Chondrocyte (in vitro differentiated cells): ENCODE measurements around the gene MYBPHL. TPM values are rescaled to one million over a fixed set of nuclear protein-coding genes. Genes with fewer than 3 reads are reported as not detected.

Source experiments
- DNase-seq: peaks from one replicate; pipeline ENCODE4 v3.0.0; 2021; ENCODE audit warnings: mixed read lengths, low spot score
- H3K27ac Mint-ChIP-seq: one replicate; pipeline ENCODE4 v1.8.0; 2021; ENCODE audit warnings: mild to moderate bottlenecking, moderate library complexity, mixed read lengths; ENCODE audit not compliant: unreplicated experiment
- H3K27me3 Mint-ChIP-seq: 2 replicates; pipeline ENCODE4 v1.8.0; 2021; ENCODE audit warnings: low read depth, mixed read lengths
- H3K36me3 Mint-ChIP-seq: 2 replicates; pipeline ENCODE4 v1.8.0; 2021; ENCODE audit warnings: low read depth, mixed read lengths
- H3K4me1 Mint-ChIP-seq: 2 replicates; pipeline ENCODE4 v1.8.0; 2021; ENCODE audit warnings: low read depth, mild to moderate bottlenecking, mixed read lengths
- H3K4me3 Mint-ChIP-seq: one replicate; pipeline ENCODE4 v1.8.0; 2021; ENCODE audit warnings: mild to moderate bottlenecking, moderate library complexity, mixed read lengths; ENCODE audit not compliant: unreplicated experiment
- H3K9me3 Mint-ChIP-seq: 2 replicates; pipeline ENCODE4 v1.8.0; 2021; ENCODE audit warnings: low read depth, mixed read lengths
- total RNA-seq: library from RNA; stranded (reverse); gene quantifications from 3 replicates; pipeline ENCODE4 v1.2.1, GENCODE V29; 2021
- TF ChIP-seq, protein P1 (sequence below): fragments of 200-600 bp; sonication (generic); IDR thresholded peaks from 2 replicates; pipeline ENCODE4 v1.5.0; 2021; ENCODE audit warnings: antibody characterized with exemption, mild to moderate bottlenecking, moderate library complexity

The MYBPHL gene
- total RNA-seq, 1 donor from 2014 or later: not detected

DNA sequence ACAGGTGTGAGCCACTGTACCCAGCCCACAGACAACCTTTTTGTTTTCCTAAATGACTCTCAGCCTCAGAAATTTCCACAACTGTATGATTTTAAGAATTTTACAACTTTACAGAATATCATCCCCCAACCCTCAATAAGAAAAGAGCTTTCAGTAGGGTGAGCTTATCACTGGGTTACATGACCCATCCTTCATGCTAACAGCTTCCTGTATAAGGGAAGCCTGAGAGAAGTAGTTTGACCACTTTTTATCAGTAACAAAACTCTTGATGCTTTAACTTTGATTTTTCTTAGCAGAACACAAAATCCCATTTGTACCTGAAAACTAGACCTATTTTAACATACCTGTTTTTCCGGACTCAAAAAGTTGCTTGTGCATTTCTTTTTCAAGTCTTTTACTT, 9.7 kb upstream of the MYBPHL start:
- TF ChIP-seq, protein P1, sequence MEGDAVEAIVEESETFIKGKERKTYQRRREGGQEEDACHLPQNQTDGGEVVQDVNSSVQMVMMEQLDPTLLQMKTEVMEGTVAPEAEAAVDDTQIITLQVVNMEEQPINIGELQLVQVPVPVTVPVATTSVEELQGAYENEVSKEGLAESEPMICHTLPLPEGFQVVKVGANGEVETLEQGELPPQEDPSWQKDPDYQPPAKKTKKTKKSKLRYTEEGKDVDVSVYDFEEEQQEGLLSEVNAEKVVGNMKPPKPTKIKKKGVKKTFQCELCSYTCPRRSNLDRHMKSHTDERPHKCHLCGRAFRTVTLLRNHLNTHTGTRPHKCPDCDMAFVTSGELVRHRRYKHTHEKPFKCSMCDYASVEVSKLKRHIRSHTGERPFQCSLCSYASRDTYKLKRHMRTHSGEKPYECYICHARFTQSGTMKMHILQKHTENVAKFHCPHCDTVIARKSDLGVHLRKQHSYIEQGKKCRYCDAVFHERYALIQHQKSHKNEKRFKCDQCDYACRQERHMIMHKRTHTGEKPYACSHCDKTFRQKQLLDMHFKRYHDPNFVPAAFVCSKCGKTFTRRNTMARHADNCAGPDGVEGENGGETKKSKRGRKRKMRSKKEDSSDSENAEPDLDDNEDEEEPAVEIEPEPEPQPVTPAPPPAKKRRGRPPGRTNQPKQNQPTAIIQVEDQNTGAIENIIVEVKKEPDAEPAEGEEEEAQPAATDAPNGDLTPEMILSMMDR: no peak
- Mint-ChIP-seq H3K4me1 (no peaks in the 10 kb centered on the region), H3K36me3 (peaks cover 57% of the 10 kb centered on the region), H3K4me3 (no peak overlapping the region), H3K27me3 (no peaks in the 10 kb centered on the region), H3K27ac (no peak overlapping the region), H3K9me3 (no peaks in the 10 kb centered on the region)
- no peak for DNase-seq

DNA sequence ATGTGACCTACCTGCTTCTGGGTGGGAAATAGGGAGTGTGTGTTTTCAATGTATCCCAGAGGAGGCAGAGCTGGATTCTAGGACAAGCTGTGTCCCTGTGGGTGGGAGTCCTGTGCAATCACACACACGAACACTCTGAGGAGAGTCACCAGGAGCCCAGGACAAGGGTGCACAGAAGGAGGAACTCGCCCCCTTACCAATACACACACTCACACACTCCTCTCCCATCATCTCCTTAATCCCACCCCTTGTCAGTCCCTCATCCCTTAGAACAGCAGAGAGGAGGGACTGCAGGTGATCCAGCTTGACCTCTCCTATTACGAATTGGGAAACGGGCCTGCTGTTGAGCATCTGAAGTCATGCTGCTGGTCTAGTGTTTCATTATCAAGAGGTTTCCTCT, 8.5 kb upstream of the MYBPHL start:
- H3K4me3 Mint-ChIP-seq: no peak overlapping the region
- TF ChIP-seq, protein P1: no peak
- peaks cover 51% of the 10 kb centered on the region for H3K36me3 Mint-ChIP-seq
- H3K4me1 Mint-ChIP-seq: no peaks in the 10 kb centered on the region
- no peaks in the 10 kb centered on the region for H3K9me3 Mint-ChIP-seq
- H3K27ac Mint-ChIP-seq: no peak overlapping the region
- no peak for DNase-seq
- no peaks in the 10 kb centered on the region for H3K27me3 Mint-ChIP-seq

DNA sequence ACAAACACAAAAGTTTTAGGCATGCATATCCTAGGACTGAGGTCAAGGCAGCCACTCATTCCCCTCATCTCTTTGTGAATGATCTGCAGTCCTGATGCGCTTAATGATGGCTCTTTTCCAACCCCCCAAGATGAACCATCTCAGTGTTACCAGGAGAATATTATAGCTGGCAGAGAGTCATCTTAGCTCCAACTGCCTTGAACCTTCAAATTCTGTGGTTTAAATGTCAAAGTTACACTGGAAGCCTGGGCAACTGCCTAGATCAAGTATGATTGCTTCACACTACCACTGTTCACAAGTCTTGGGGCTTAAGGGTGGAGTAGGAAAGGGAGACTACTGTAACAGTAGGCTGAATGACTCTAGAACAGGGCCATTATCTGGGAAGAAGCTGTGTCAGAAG, 8.0 kb upstream of the MYBPHL start:
- Mint-ChIP-seq H3K27me3 (no peaks in the 10 kb centered on the region), H3K9me3 (no peaks in the 10 kb centered on the region), H3K36me3 (peaks cover 46% of the 10 kb centered on the region), H3K27ac (no peak overlapping the region), H3K4me1 (peaks cover 1% of the 10 kb centered on the region), H3K4me3 (no peak overlapping the region)
- TF ChIP-seq, protein P1: no peak
- no peak for DNase-seq

DNA sequence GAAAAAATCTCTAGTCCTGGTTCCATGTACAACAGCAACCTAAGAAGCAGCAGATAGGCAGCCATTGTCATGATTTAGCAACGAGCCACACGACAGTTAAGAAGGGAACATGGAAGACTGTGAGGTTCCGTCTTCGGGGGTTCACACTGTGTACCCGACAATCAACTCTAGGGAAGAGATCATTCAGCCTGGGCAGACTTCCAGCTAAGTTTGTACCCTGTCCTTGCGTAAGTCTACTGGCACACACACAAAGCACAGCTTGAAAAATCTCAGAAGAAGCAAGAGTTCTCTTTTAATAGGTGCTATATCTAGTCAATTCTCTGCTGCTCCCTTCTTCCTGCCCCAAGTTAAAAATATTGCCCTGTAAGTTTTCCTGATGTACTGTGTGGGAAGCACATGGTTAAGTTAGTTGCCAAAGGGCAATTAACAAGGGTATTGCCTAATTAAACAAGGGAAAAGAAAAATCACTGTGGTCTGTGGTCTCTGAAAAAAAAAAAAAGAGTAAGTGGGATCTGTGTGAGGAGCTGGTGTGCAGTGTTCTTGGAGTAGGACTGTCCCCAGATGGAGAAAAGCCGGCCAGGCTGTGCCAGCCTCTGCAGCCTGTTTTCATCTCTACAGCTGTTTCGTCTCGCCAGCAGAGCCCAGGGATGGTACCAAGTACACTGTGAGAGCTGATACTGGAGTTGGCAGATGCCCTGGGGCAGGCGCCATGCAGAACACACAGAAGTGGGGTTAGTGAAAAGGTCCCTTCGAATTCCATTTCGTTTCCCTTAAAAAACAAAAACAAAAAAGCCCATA, 6.4 kb upstream of the MYBPHL start:
- TF ChIP-seq, protein P1: no peak
- peaks cover 6% of the 10 kb centered on the region for H3K4me1 Mint-ChIP-seq
- no peak for DNase-seq
- peaks cover 41% of the 10 kb centered on the region for H3K36me3 Mint-ChIP-seq
- no peak overlapping the region for H3K27ac Mint-ChIP-seq
- H3K4me3 Mint-ChIP-seq: no peak overlapping the region
- H3K27me3 Mint-ChIP-seq: no peaks in the 10 kb centered on the region
- no peaks in the 10 kb centered on the region for H3K9me3 Mint-ChIP-seq

DNA sequence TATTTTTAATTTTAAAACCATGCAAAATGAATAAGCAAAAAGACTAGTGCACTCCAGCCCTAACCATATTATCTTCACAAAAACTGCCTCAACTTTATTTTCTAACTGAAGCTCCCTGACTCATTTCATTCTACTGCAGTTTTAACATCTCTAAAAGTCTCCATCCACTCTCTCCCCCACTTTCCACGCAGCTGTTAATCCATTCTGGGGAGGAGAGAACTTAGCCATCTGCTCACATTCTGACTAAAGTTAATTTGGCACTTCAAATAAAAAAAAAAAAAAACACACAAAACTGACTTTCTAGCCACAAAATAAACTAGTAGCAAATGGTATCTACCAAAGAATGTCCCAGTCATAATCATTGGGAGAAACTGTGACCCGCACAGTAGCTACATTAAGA, 5.4 kb upstream of the MYBPHL start:
- Mint-ChIP-seq H3K27me3 (no peaks in the 10 kb centered on the region), H3K27ac (no peak overlapping the region), H3K4me3 (no peak overlapping the region), H3K4me1 (peaks cover 12% of the 10 kb centered on the region), H3K9me3 (no peaks in the 10 kb centered on the region), H3K36me3 (peaks cover 37% of the 10 kb centered on the region)
- TF ChIP-seq, protein P1: no peak
- DNase-seq: no peak
